Omental fat pad (tissue), 4 donors: Measurements from ENCODE around the gene ASIC4. TPM values are rescaled to one million over a fixed set of nuclear protein-coding genes. Genes with fewer than 3 reads are reported as not detected.

Experiments used
- ATAC-seq: fragments of 150-250 bp; one replicate; pipeline ENCODE4 v1.9.1; 2016; ENCODE audit warnings: mild to moderate bottlenecking, moderate library complexity; ENCODE audit not compliant: low FRiP score
- DNase-seq: peaks from one replicate; pipeline ENCODE4 v3.0.0-alpha.2; 2019; ENCODE audit warnings: low spot score
- CTCF ChIP-seq, 3 donors: fragments of 450-650 bp; IDR thresholded peaks; one replicate each; pipeline ENCODE4 v1.5.1; 2016 to 2017; ENCODE audit warnings: antibody characterized with exemption in 3 of 3, mild to moderate bottlenecking in 3 of 3, moderate library complexity in 2 of 3
- total RNA-seq, 4 donors: library from RNA; depleted of rRNA; stranded (reverse); fragments of >200 nt; gene quantifications; one replicate each; pipeline ENCODE4 v1.1.0, GENCODE V29; 2016

Gene ASIC4
- total RNA-seq, 4 donors from 2014 or later: 0.12 to 0.19 TPM; not detected in 2

DNA sequence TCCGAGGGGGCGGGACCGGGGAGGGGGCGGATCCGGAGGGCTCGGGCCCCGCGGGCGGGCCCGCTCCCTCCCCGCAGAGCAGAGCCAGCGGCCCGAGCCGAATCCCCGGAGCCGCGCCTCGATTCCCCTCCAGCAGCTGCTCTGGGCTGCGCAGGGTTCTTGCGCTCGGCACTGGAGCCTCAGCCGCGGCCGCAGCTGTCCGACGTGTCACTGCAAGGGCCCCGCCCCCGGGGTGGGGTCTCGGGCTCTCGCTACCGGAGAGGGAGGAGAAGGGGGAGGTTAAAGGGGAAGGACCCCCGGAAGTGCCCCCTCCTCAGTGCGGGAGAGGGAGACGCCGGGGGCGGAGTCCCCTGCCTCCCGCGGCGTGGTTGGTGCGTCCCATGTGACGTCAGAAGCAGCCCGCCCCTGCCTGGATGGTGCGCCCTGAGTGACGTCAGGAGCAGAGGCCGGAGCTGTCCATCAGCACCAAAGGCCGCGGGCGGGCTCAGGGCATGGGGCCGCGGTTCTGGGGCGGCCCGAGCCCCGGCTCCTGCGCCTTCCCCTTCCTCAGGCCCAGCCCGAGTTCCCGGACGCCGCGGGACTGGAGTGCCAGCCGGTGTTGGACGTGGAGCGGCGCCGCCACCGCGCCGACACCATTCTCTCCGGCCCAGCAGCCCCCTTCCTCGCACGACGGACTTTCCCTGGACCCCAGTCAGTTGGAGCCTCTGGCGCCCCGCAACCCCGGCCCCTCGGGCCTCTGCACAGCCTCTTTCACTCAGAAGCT, 29.5 kb downstream of the ASIC4 start, which contains the start of the genes CHPF and TMEM198:
Gene CHPF, minus strand, starts transcription at position 214 of the 763 bp plus-strand sequence. CDS start 271 bp downstream, outside the sequence.
Gene TMEM198, plus strand, starts transcription at position 433 of the 763 bp plus-strand sequence. CDS start 700 bp downstream, outside the sequence.
- ATAC-seq (peak; percentile 92), DNase-seq (peak; percentile 91)
- TF ChIP-seq CTCF (IDR thresholded peaks at IDR 0.05): no peak

DNA sequence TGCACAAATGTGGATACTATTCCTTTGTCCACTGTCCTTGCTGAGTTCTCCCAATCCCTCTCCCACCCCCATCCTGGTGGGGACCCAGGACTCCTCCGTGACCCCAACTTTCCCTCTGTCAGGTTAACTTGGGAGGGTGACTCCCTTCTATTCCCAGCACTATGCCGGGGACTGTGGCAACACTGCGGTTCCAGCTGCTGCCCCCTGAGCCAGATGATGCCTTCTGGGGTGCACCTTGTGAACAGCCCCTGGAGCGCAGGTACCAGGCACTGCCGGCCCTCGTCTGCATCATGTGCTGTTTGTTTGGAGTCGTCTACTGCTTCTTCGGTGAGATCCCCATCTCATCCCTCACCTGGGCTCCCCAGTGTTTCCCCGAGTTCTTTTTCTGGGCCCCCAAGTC, 30.3 kb downstream of the ASIC4 start:
- ATAC-seq (no peak), DNase-seq (no peak)
- no peak for TF ChIP-seq CTCF (IDR thresholded peaks at IDR 0.05)

DNA sequence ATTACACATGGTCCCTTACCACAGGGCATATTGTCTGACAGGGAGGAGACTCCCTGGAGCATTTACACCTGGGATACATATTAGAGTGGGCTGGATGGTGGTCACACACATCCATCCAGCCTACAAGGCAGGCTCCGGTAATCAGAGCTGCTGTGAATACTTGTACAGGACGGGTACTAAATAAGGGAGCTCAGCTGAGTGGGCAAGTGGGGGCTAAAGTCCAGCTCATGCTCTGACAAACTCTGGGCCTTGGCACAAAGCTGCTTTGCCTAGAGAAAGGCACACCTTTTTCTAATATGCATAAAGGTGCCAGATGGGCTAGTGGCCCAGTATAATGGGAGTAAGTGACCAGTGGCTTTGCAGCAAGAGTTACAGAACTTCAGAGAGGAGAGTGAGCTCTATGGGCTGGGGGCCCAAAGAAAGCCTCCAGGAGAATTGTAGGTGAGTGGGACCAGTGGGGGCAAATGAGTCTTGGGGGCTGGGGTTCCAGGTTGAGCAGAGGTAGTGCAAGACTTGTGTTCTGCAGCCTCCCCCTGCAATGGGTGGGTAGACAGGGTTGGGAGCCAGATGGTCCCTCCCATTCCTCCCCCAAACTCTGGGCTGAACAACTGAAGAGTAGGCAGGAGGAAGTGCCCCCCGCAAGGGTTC, 31.1 kb downstream of the ASIC4 start:
- DNase-seq (no peak), ATAC-seq (no peak)
- no peak for TF ChIP-seq CTCF (IDR thresholded peaks at IDR 0.05)

GRCh38 chr2:219545943-219546352, 31.7 kb downstream of the ASIC4 start:
- ATAC-seq: no peak
- TF ChIP-seq CTCF (IDR thresholded peaks at IDR 0.05): no peak
- DNase-seq: no peak

- ATAC-seq (no peak), DNase-seq (no peak)
- no peak for TF ChIP-seq CTCF (IDR thresholded peaks at IDR 0.05)
These were observed 33.3 kb downstream of the ASIC4 start for GRCh38 chr2:219547621-219548020.

- TF ChIP-seq CTCF (IDR thresholded peaks at IDR 0.05): no peak
- ATAC-seq (no peak), DNase-seq (no peak)
These were observed 34.7 kb downstream of the ASIC4 start for GRCh38 chr2:219548990-219549389.
